GM21528 (cell line): ENCODE measurements around the gene COBLL1.

Source experiments
- ATAC-seq: cut with Tn5 transposase; IDR thresholded peaks from one replicate; pipeline ENCODE4 v1.9.1; 2021; ENCODE audit warnings: mild to moderate bottlenecking, moderate library complexity; ENCODE audit not compliant: unreplicated experiment, low FRiP score

Gene COBLL1

GRCh38 chr2:164826293-164827243 lies 15.1 kb downstream of the COBLL1 start:
- ATAC-seq, result no peak

- ATAC-seq, result no peak
These were observed 16.8 kb downstream of the COBLL1 start for GRCh38 chr2:164824872-164825271.

GRCh38 chr2:164823126-164823525 lies 18.5 kb downstream of the COBLL1 start:
- no peak for ATAC-seq

GRCh38 chr2:164821338-164821737 lies 20.3 kb downstream of the COBLL1 start:
- no peak for ATAC-seq

DNA sequence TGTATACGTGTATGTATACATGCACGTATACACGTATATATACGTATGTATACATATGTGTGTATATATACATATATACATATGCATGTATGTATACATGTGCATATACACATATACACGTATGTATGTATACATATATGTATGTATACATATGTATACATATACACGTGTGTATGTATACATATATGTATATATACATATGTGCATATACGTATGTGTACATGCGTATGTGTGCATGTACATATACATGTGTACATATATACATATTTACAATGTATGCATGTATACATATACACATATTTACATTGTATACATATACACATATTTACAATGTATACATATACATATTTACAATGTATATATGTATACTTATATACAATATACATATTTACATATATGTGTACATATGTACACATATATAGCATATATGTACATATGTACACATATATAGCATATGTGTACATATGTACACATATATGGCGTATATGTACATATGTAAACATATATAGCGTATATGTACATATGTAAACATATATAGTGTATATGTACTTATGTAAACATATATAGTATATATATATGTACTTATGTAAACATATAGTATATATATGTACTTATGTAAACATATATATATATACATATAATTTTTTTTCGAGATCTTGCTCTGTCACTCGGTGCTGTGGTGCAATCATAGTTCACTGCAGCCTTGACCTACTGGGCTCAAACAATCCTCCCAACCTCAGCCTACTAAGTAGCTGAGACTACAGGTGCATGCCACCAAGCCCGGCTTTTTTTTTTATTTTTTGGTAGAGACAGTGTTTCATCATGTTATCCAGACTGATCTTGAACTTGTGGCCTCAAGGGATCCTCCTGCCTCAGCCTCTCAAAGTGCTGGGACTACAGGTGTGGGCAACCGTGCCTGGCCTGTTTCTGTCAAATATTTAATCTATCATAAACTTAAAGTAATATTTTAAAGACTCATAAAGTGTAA lies 23.2 kb downstream of the COBLL1 start:
- no peak for ATAC-seq

GRCh38 chr2:164816900-164817299 lies 24.7 kb downstream of the COBLL1 start:
- ATAC-seq, result no peak

GRCh38 chr2:164816046-164816445 lies 25.6 kb downstream of the COBLL1 start:
- ATAC-seq, result no peak

GRCh38 chr2:164815071-164815793 lies 26.4 kb downstream of the COBLL1 start:
- ATAC-seq, result no peak

DNA sequence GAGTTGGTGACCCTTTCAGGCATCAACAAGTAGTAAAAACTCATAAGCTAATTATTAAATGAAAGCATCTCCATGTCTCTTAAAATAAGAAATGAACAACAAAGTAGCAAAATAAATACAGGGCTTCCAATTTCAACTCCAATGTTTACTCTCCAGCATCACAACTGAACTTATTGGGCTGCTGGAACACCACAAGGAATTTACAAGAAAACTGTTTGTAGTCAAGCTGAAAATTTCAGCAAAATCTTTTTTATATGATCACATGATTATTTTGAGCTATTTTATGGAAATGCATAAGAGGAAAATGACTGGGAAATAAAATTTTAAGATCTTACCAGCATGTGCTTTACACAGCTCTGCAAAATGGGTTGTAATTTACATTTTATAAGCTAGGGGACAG lies 28.1 kb downstream of the COBLL1 start:
- no peak for ATAC-seq

DNA sequence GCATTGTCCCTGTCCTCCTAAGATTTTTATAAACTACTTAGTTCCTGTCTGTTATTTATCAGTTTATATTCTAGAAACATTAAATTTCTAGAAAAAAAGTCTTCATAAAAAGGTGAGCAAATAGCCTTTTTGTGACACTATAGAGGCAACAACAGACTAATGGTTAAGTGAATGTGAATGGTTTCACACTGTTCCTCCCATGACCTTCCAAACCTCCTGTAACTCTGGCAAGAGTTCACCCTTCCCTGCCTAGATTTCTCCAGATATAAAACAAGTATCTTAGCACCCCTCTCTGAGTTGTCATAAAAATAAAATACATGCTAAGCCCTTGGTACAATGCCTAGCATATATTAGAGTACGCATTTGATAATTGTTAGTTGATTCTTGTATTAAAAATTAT lies 29.2 kb downstream of the COBLL1 start:
- ATAC-seq, result no peak

- no peak for ATAC-seq
These were observed 29.8 kb downstream of the COBLL1 start for GRCh38 chr2:164811819-164812218.

DNA sequence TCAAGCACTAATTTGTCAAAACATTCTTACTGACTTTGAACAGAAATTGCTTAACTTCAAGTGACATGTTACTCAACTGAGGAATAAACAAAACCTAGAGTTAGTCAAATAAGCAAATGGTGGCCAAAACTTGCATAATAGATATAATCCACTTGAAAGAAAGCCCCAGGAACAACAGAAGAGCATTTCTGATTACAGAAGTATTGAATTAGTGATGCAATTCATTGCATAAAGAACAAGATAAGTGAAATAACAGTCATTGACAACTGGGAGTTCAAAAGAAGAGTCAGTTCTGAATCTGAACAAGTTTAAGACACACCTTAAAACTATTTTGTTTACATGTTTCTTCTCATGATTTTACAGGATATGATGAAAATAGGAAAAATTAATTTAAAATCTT lies 30.8 kb downstream of the COBLL1 start:
- ATAC-seq, result no peak

DNA sequence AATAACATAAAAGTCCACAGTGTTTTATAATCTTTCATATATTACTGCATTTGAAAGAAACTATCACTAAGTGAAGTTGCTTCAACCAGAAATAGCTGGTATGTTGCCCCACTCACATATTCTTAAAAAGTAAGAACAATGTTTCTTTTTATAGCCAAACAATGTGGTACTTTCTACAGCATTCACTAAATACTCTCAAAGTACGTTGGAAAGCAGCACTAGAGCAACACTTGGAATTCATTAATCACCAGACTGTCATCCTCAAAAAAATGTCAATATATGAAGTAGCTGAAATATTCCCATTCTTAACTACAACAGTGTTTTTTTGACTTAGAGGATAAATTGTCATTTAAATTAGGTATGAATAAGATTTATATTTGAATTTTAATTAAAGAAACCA lies 32.8 kb downstream of the COBLL1 start:
- ATAC-seq, result no peak

DNA sequence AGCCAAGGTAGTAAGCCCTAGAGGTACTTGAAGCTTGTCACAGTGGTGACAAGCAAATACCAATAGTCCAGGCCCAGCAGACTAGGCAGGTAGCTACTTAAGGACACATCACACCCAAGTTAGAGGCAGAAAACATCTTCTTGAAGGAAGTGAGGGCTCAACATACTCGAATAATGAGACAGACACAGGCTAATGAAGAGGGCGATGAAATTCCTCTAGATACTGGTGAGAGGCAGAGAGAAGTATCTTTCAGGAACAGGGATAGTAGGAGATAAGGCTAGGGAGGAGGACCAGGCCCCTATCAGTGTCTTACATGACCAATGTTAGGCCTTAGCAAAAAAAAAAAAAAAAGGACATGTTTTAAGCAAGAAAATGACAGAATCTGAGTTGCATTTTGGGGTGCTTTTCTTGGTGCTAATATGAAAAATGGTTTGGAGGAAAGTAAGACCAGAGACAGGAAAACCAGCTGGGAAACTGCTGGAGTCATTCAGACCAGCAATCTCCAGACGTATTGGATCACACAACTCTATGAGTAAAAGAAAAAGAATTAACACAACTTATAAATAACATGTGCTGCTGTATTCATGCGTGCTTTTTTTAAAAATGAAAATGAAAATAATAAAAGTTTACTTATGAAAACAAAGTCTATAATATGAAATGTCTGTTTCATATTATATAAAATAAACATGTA lies 37.7 kb downstream of the COBLL1 start:
- no peak for ATAC-seq

DNA sequence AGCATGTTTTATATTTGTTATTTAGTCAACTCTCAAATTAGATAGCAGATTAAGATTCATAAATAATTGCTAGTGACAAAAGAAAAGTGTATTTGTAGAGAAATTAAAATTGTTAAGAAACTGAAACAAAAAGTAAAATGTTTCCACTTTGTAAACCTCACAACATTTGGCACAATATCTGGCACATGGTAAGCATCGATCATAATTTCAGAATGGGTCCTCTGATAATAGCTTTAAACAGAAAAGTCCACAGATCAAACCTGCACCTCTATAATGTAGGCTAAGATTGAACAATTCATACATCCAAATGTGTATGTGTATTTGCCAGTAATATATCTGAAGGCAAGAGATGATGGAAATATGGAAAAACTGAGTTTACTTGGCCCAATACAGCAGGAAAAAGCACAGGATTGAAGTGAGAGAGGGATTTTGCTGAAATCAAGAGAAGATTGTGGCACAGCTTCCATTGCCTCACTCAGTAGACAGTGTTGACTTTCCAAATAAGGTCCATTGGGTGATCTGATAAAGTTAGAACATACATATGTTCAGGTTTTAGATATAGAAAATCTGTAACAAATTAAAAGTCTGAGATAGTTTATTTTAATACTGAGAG lies 39.4 kb downstream of the COBLL1 start:
- ATAC-seq, result no peak

DNA sequence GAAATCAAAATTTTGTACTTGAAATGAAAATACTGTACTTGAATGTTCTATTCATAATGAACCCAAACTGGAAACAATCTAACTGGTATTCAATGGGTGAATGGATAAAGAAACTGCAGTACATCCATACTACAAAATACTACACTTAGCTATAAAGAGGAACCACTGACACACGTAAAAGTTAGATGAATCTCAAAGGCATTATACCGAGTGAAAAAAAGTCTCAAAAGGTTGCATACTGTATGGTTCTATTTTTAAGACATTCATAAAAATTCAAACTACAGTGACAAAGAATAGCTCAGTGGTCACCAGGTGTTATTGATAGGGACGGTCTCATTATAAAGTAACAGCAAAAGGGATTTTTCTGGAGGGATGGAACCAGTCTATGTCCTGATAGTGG lies 41.1 kb downstream of the COBLL1 start:
- ATAC-seq, result no peak

- no peak for ATAC-seq
These were observed 44.0 kb downstream of the COBLL1 start for GRCh38 chr2:164797627-164798026.

DNA sequence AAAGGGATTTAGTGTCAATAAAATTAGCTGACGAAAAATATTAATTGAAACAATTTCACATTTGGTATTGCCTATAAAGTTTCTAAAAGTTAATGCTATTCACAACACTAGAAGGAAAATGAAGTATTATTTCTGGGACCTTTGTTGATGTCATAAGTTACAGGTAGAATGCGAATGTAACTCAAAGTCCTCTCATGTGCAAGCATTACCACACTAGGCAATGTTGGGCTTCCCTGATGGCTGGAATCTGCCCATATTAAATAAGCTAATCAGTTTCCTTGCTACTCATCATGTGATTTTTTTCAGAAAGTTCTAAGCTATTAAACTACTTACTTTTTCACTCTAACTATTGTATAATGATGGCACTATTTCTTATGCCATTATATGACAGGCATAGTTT lies 44.6 kb downstream of the COBLL1 start:
- no peak for ATAC-seq

GRCh38 chr2:164794432-164795231 lies 47.0 kb downstream of the COBLL1 start:
- no peak for ATAC-seq
